H1 (cell line): ENCODE results near the gene MRPL55. TPM values are rescaled to one million over a fixed set of nuclear protein-coding genes. Genes with fewer than 3 reads are reported as not detected.

Source experiments
- ATF3 ChIP-seq: IDR thresholded peaks from 2 replicates; pipeline ENCODE4 v1.6.1; 2011; ENCODE audit warnings: low read depth, mild to moderate bottlenecking, low read length; ENCODE audit not compliant: insufficient read depth
- SIRT6 ChIP-seq: IDR thresholded peaks from one replicate; pipeline ENCODE4 v1.7.1; 2012; ENCODE audit warnings: low read length, inconsistent platforms
- SP2 ChIP-seq: IDR thresholded peaks from 2 replicates; pipeline ENCODE4 v1.6.1; 2012; ENCODE audit warnings: mild to moderate bottlenecking, low read length, inconsistent platforms
- polyA plus RNA-seq, 7 experiments: library from polyadenylated mRNA; depleted of rRNA in 3 of 7; stranded (reverse) in 5 of 7; unstranded in 2 of 7; fragments of >200 nt in 5 of 7; fragments of 200-250 nt in 2 of 7; gene quantifications; 1 replicate in 5 of 7; 2 replicates in 1 of 7; 4 replicates in 1 of 7; pipeline versions ENCODE4 v1.2.1 to v1.2.3, GENCODE V29; 2011 to 2013; ENCODE audit warnings: missing spikeins in 2 of 7, mixed read lengths in 2 of 7
- total RNA-seq: library from RNA; stranded (reverse); fragmentation: NEBNext Ultra II Directional; extraction: Animal tissue kit (Norgen Biotek cat#: 25700); gene quantifications from 2 replicates; pipeline ENCODE4 v1.2.1, GENCODE V29; 2021

Gene MRPL55
- total and polyA plus RNA-seq, 2 of the 8 experiments (the other 6 are each of a cell fraction or from before 2014, with no cell fraction given): 59.0 to 244 TPM

GRCh38 chr1:228077565-228078330, 31.4 kb downstream of the MRPL55 start (continued):
- TF ChIP-seq SP2 (no peak), ATF3 (no peak), SIRT6 (no peak)
